Neuronal stem cell (in vitro differentiated cells): ENCODE data around the gene SUPT4H1.

Source experiments
- DNase-seq: peaks from one replicate; pipeline ENCODE4 v3.0.0-alpha.2; 2013; ENCODE audit warnings: low spot score
- H2AFZ ChIP-seq: one replicate; pipeline ENCODE4 v1.6.1; 2013; ENCODE audit warnings: mild to moderate bottlenecking, low read length, inconsistent platforms
- H2AK5ac ChIP-seq: 2 replicates; pipeline ENCODE4 v1.6.1; 2013; ENCODE audit warnings: low read depth, mild to moderate bottlenecking, inconsistent platforms, low read length, moderate library complexity, mixed read lengths
- H2BK120ac ChIP-seq: 2 replicates; pipeline ENCODE4 v1.6.1; 2013; ENCODE audit warnings: low read depth, mild to moderate bottlenecking, inconsistent platforms, low read length, moderate library complexity, mixed read lengths
- H2BK12ac ChIP-seq: one replicate; pipeline ENCODE4 v1.6.1; 2013; ENCODE audit warnings: low read length, inconsistent platforms
- H2BK15ac ChIP-seq: 2 replicates; pipeline ENCODE4 v1.6.1; 2013; ENCODE audit warnings: mild to moderate bottlenecking, low read length, inconsistent platforms, mixed read lengths
- H2BK5ac ChIP-seq: one replicate; pipeline ENCODE4 v1.6.1; 2013; ENCODE audit warnings: inconsistent platforms, mild to moderate bottlenecking, low read length, moderate library complexity
- H3K14ac ChIP-seq: one replicate; pipeline ENCODE4 v1.6.1; 2013; ENCODE audit warnings: low read length, inconsistent platforms
- H3K18ac ChIP-seq: 2 replicates; pipeline ENCODE4 v1.6.1; 2013; ENCODE audit warnings: low read length, inconsistent platforms
- H3K23ac ChIP-seq: 2 replicates; pipeline ENCODE4 v1.6.1; 2013; ENCODE audit warnings: low read depth, mild to moderate bottlenecking, mixed read lengths, low read length, inconsistent platforms; ENCODE audit not compliant: poor library complexity
- H3K27ac ChIP-seq: replicated peaks from 3 replicates; pipeline ENCODE4 v1.5.1; 2013; ENCODE audit warnings: low read length, inconsistent platforms
- H3K27me3 ChIP-seq, 3 experiments: 2 replicates each; pipeline ENCODE4 v1.6.1; 2013; ENCODE audit warnings: low read length in 3 of 3, mild to moderate bottlenecking in 2 of 3, inconsistent platforms in 1 of 3, low read depth in 1 of 3, mixed read lengths in 1 of 3, moderate library complexity in 1 of 3; ENCODE audit not compliant: control insufficient read depth in 3 of 3, insufficient read depth in 3 of 3
- H3K36me3 ChIP-seq, 2 donors: replicated peaks in 1 of 2; 2 replicates each; pipeline ENCODE4 v1.6.1; 2013; ENCODE audit warnings: low read length in 2 of 2; ENCODE audit not compliant: control insufficient read depth in 2 of 2, insufficient read depth in 2 of 2
- H3K4ac ChIP-seq: 2 replicates; pipeline ENCODE4 v1.6.1; 2013; ENCODE audit warnings: inconsistent platforms, mild to moderate bottlenecking, low read length, moderate library complexity
- H3K4me1 ChIP-seq, 2 donors: 1 replicate in 1 of 2; 2 replicates in 1 of 2; pipeline ENCODE4 v1.6.1; 2013; ENCODE audit warnings: low read length in 2 of 2, low read depth in 1 of 2; ENCODE audit not compliant: control insufficient read depth in 2 of 2, insufficient read depth in 1 of 2
- H3K4me2 ChIP-seq: one replicate; pipeline ENCODE4 v1.6.1; 2013; ENCODE audit warnings: mild to moderate bottlenecking, low read length, inconsistent platforms; ENCODE audit not compliant: insufficient read depth, poor library complexity, severe bottlenecking
- H3K4me3 ChIP-seq, 2 donors: 2 replicates each; pipeline ENCODE4 v1.5.1; 2013; ENCODE audit warnings: low read length in 2 of 2, mild to moderate bottlenecking in 2 of 2, inconsistent platforms in 1 of 2, moderate library complexity in 1 of 2
- H3K79me1 ChIP-seq: one replicate; pipeline ENCODE4 v1.6.1; 2013; ENCODE audit warnings: low read depth, mild to moderate bottlenecking, inconsistent platforms, low read length, moderate library complexity
- H3K9ac ChIP-seq: one replicate; pipeline ENCODE4 v1.6.1; 2013; ENCODE audit warnings: mild to moderate bottlenecking, low read depth, low read length, inconsistent platforms; ENCODE audit not compliant: poor library complexity
- H3K9me3 ChIP-seq, 2 donors: replicated peaks in 1 of 2; 2 replicates each; pipeline versions ENCODE3 to v1.6.1; 2013; ENCODE audit warnings: low read length in 2 of 2, mild to moderate bottlenecking in 2 of 2, inconsistent platforms in 1 of 2, low read depth in 1 of 2, mixed read lengths in 1 of 2, moderate library complexity in 1 of 2; ENCODE audit not compliant: control insufficient read depth in 2 of 2, insufficient read depth in 1 of 2
- H4K8ac ChIP-seq: one replicate; pipeline ENCODE4 v1.6.1; 2013; ENCODE audit warnings: low read depth, mild to moderate bottlenecking, inconsistent platforms, low read length, moderate library complexity
- H4K91ac ChIP-seq: one replicate; pipeline ENCODE4 v1.6.1; 2013; ENCODE audit warnings: low read length, low read depth, mild to moderate bottlenecking, inconsistent platforms; ENCODE audit not compliant: poor library complexity
- WGBS, 2 donors: extraction: QIAGEN DNeasy Blood & Tissue Kit; methylation state at CpG; one replicate each; pipeline ENCODE4 v1.1.7; 2013; ENCODE audit warnings: missing lambda C conversion rate in 2 of 2, mixed read lengths in 1 of 2; ENCODE audit not compliant: insufficient read length in 2 of 2, insufficient replicate concordance in 1 of 2; ENCODE audit errors: extremely low coverage in 2 of 2; 5-methylcytosine and 5-hydroxymethylcytosine counted together

SUPT4H1 gene

DNA sequence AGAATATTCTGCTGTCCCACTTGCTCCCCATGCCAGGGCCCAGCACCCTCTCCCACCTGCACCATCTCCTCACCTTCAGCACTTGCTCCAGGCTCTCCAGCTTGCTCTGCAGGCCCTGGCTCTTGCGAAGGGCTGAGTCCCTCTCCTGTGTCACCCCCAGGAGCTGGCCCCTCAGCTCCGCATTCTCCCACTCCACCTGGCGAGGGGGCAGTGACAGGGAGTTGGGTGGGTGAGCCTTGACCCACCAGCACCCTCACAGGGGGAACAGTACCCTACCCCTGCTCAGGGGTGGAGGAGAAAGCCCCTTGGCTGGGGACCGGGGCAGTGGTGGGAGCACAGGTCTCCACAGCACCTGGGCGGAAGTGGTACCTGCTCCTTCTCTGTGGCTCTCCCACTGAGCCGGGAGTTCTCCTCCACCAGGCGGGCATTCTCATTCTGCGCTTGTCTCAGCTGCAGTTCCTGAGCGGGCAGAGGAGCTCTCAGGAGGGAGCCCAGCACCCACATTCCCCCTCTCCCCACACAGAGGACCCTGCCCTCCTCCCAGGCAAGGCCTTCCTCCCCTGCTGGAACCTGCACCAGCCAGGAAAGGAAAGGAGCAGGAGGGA lies 29.3 kb downstream of the SUPT4H1 start:
- Histone ChIP-seq H2BK15ac (peak overlapping the region; percentile 2), H2BK120ac (no peak overlapping the region), H3K4ac (no peak overlapping the region), H3K18ac (peak overlapping the region; percentile 13), H4K8ac (peak overlapping the region; percentile 55), H3K23ac (peak overlapping the region; percentile 34), H3K4me1 (peaks cover 0 to 23% of the 10 kb centered on the region in 2 donors), H3K79me1 (peaks cover under 1% of the 10 kb centered on the region), H3K9ac (peak overlapping the region; percentile 24), H4K91ac (peak overlapping the region; percentile 23), H3K27me3 (peaks cover 0 to 29% (median 0%) of the 10 kb centered on the region in 3 experiments), H3K4me3 (no peak overlapping the region), H2AK5ac (peak overlapping the region; percentile 86), H2AFZ (no peak overlapping the region), H3K9me3 (no peaks in the 10 kb centered on the region), H3K14ac (peak overlapping the region; percentile 10), H2BK5ac (peak overlapping the region; percentile 87), H3K4me2 (no peak overlapping the region), H2BK12ac (no peak overlapping the region), H3K36me3 (peaks cover 0 to 8% of the 10 kb centered on the region in 2 donors), H3K27ac (no peak overlapping the region)
- WGBS, 2 donors: no CpG with 5 or more reads among the region's 9 CpGs
- DNase-seq: no peak

GRCh38 chr17:58321571-58322525 lies 30.2 kb downstream of the SUPT4H1 start:
- peak overlapping the region; percentile 67 for H3K18ac ChIP-seq
- peaks cover 0 to 19% of the 10 kb centered on the region in 2 donors for H3K4me1 ChIP-seq
- no peak overlapping the region for H3K9ac ChIP-seq
- no peak overlapping the region for H4K91ac ChIP-seq
- no peaks in the 10 kb centered on the region for H3K79me1 ChIP-seq
- peak overlapping the region; percentile 10 for H2AK5ac ChIP-seq
- H2BK12ac ChIP-seq: no peak overlapping the region
- no peak for DNase-seq
- H3K23ac ChIP-seq: peak overlapping the region; percentile 86
- H3K4me2 ChIP-seq: no peak overlapping the region
- no peak overlapping the region for H2BK5ac ChIP-seq
- no CpG with 5 or more reads among the region's 18 CpGs for WGBS, 2 donors
- peak overlapping the region; percentile 24 for H4K8ac ChIP-seq
- no peak overlapping the region for H3K4ac ChIP-seq
- H3K36me3 ChIP-seq: peaks cover 0 to 8% of the 10 kb centered on the region in 2 donors
- H2AFZ ChIP-seq: no peak overlapping the region
- no peaks in the 10 kb centered on the region for H3K9me3 ChIP-seq
- H2BK15ac ChIP-seq: no peak overlapping the region
- H2BK120ac ChIP-seq: no peak overlapping the region
- H3K14ac ChIP-seq: no peak overlapping the region
- H3K4me3 ChIP-seq: peak overlapping the region in 1 of 2 donors; percentile 55
- H3K27ac ChIP-seq: no peak overlapping the region
- H3K27me3 ChIP-seq: peaks cover 0 to 29% (median 0%) of the 10 kb centered on the region in 3 experiments

- Histone ChIP-seq H3K23ac (no peak overlapping the region), H3K9ac (no peak overlapping the region), H3K9me3 (no peaks in the 10 kb centered on the region), H3K18ac (no peak overlapping the region), H4K91ac (no peak overlapping the region), H2BK5ac (no peak overlapping the region), H3K14ac (no peak overlapping the region), H2BK120ac (no peak overlapping the region), H2BK12ac (no peak overlapping the region), H3K27ac (no peak overlapping the region), H2BK15ac (no peak overlapping the region), H3K27me3 (peaks cover 0 to 21% (median 0%) of the 10 kb centered on the region in 3 experiments), H3K4ac (no peak overlapping the region), H2AK5ac (no peak overlapping the region), H3K4me2 (no peak overlapping the region), H3K4me1 (peaks cover 0 to 16% of the 10 kb centered on the region in 2 donors), H4K8ac (no peak overlapping the region), H3K4me3 (no peak overlapping the region), H3K79me1 (no peaks in the 10 kb centered on the region), H3K36me3 (peaks cover 0 to 10% of the 10 kb centered on the region in 2 donors), H2AFZ (no peak overlapping the region)
- no CpG with 5 or more reads among the region's 9 CpGs for WGBS, 2 donors
- no peak for DNase-seq
Measured at GRCh38 chr17:58320570-58321323, 31.3 kb downstream of the SUPT4H1 start.
